NT2/D1 (cell line): ENCODE results near the gene USB1.

Experiments used
- SUZ12 ChIP-seq: IDR thresholded peaks from 2 replicates; pipeline ENCODE4 v1.6.1; 2011; ENCODE audit not compliant: insufficient read length, insufficient read depth; ENCODE audit errors: extremely low read depth
- YY1 ChIP-seq: IDR thresholded peaks from 2 replicates; pipeline ENCODE4 v1.6.1; 2011; ENCODE audit not compliant: insufficient read length, insufficient read depth
- ZNF274 ChIP-seq: IDR thresholded peaks from 2 replicates; pipeline ENCODE4 v1.6.1; 2011; ENCODE audit warnings: mild to moderate bottlenecking, low read depth, low read length

DNA sequence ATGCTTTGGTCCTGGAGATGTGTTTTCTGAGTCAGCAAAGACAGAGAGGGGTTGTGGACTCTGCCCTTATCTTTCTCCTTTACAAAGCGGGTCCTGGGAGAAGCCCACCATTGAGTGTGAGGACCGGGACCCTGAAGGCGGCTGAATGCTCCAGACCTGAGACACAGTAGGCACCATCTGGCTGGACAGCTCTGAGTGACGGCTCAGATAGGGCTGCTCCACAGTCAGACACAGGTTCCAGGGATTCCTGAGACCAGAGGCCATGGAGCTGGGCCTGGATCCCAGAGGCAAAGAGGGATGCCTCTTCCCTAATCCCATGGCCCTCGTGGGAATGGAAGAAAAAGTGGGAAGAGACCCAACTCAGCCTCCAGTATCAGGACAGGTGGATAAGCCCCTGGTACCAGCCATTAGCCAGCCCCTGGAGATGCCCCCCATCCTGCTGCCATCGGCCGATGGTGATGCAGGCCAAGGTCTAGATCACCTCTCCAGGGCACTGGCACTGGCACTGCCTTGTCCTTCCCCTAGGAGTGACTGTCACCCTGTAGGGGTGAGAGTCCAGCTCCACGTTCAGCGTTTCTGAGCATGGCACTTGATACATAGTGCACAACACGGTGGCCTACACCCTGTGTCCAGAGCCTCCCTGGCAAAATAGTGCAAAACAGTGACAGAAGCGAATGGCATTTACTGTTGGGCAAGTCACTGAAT is 29.1 kb downstream of the USB1 start:
- TF ChIP-seq ZNF274 = no peak
- no peak for TF ChIP-seq YY1
- no peak for TF ChIP-seq SUZ12
